ENCODE measurements around the gene BCKDHB.
"Not testable (repeated sequence)": the region's sequence is repeated elsewhere in the genome, so short reads cannot be mapped to it uniquely, and the experiment has no call there.

Gene BCKDHB

GRCh38 chr6:80211286-80211685 lies 104.8 kb downstream of the BCKDHB start:
- DNase-seq: no peak

DNA sequence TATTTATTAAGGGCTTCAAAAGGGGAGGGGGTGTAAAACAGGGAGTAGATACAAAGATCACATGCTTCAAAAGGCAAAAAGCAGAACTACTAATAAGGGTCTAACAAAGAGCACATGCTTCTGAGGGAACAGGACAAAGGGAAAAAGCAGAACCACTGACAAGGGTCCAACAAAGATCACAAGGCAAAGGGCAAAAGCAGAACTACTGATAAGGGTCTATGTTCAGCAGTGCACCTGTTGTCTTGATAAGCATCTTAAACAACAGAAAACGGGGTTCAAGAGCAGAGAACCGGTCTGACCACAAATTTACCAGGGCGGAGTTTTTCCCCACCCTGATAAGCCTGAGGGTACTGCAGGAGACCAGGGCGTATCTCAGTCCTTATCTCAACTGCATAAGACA lies 105.4 kb downstream of the BCKDHB start:
- DNase-seq: not testable (repeated sequence)

DNA sequence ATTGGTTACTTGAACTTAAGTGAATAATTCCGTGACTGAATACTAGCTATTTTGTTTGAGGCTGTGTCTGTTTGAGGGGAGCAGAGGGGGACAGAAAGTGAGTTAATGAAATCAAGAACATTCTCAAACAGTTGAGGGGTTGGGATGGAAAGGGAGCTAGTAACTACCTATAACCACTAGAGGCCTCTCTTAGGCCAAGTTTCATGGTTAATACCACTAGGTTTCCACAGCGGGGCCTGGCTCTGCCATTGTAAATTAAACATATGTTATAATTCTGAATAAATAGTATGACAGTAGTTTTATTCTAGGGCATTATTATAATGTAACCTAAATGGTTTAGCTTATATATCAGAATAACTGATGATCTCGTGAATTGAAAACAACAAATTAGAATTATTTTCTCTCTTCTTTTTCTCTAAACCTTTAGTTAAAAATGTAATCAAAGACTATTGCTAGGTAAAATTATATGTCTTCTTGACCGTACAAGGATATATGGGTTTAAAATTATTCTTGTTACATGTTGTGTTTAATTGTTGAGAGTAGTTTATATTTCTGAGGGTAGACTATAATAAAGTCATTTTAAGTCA lies 108.1 kb downstream of the BCKDHB start:
- peak; percentile 30 for DNase-seq

DNA sequence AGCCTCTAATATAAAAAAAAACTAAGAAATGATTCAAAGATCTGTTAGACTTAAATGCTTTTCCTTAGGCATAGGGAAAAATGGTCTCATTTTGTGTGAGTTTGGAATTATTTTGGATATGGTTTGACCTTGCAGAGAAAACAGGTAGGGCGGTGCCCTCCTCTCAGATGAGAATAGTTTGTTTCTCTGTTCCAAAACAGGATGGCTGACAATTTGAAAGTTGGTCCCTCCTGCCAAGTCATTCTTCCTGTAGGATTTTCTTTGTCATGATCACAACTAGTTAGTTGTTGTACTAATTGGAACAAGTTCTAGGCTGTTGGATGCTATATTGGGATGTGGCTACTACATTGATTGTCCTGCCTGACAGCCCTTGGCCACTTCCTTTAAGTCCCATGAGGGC lies 108.6 kb downstream of the BCKDHB start:
- no peak for DNase-seq

GRCh38 chr6:80217794-80218193 lies 111.3 kb downstream of the BCKDHB start:
- DNase-seq: no peak

DNA sequence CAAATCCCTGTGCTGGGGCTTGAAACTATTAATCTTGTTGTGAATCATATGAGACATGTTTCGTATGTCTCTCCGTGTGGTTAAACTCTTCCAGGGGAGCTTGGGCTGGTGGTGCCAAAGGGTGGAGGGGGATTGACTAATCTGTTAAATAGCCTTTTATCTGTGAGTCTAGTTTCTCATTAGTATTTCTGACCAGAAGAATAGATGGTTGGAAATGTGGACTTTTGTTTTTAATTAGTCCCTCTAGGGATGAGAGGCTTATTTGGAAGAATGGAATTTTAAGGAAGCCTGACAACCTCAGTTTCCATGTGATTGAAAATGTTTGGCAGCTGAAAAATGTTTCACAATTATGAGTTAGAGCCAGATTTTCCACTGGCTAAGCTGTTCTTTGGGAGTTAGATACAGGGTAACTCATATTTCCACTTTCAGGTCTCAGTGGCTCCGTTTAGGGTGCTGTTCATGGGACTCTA lies 117.3 kb downstream of the BCKDHB start:
- no peak for DNase-seq

- no peak for DNase-seq
Measured at GRCh38 chr6:80226151-80226550, 119.7 kb downstream of the BCKDHB start.

- DNase-seq: no peak
Measured at GRCh38 chr6:80226699-80227098, 120.2 kb downstream of the BCKDHB start.

DNA sequence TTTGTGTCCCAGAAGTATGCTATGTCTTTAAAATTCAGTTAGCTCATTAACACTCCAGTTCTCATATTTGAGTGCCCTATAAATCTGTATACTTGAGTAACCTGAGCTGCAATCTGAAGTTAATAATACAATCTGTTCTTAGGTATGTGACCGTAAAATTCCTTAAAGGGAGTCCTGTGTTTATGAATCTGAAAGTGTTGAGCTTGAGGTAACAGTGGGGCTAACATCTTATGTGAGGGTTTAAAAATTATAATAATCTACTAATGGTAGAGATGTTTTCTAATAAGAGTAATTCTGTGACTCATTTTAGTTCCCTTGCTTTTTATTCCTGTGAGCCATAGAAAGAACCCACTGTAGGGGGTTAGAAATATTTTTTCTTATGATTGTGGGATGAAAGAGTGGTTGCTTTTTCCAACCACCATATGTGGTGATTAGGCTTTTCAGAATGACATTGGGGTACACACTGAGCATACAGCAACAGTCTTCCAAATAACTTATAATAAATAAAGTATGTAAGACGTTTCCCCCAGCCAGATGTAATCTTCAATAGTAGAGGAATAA lies 121.2 kb downstream of the BCKDHB start:
- DNase-seq: no peak

DNA sequence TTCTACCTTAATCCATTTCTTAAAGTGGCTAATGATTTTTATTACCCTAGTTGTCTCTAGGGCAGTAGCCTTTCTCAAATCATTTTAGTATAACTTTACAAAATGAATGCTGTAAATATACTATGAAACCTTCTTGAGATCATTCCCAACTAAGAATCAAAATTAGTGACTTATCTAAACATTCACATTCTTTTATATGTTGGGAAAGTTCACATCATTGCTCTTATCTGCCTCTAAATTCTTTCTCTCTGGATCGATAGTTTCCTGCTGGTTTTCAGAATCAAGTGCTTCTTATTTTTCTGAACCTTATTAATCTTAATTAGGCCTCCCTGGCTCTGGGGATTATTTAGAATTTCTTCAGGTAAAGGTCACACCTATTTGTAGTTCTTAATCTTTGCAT lies 126.8 kb downstream of the BCKDHB start:
- DNase-seq: no peak

DNA sequence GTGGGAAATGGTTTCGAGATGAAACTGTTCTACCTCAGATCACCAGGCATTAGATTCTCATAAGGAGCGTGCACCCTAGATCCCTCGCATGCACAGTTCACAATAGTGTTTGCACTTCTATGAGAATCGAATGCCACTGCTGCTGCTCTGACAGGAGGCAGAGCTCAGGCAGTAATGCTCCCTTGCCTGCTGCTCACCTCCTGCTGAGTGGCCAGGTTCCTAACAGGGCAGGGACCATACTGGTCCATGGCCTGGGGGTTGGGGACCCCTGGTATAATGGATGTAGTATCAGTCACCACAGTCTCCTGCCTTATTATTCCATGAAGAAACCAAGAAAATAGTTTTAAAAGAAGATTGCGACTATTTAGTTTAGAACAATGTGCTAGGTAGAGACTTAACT lies 127.5 kb downstream of the BCKDHB start:
- no peak for DNase-seq

GRCh38 chr6:80234401-80234800 lies 127.9 kb downstream of the BCKDHB start:
- DNase-seq: no peak

DNA sequence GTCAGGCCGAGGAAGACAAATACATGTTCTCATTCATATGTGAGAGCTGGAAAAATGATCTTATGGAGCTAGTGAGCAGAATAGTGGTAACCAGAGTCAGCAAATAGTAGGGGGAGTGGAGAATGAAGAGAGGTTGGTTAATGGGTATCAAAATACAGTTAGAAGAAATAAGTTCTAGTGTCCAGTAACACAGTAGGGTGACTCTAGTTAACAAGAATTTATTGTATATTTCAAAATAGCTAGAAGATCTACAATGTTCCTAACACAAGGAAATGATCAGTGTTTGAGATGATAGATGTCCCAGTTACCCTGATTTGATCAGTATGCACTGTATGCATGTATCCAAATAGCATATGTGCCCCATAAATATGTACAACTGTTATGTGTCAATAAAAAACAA lies 128.4 kb downstream of the BCKDHB start:
- no peak for DNase-seq

DNA sequence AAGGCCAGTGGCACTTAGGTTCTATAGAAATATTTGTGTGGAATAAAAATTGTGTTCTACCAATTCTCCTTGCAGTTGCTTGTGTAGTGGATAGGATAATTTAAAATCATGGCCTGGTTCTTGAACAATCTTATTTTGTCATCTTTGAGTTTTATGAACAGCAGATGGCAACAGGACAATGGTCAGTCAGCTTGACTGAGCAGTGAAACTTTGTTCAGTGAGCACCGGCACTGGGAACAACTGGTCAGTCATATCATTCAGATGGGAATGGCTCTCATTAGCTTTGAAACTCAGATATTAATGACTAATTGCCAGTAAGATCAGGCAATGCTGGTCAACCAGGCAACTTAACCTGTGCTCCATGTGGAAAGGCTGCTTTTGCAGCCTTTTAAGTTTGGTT lies 129.2 kb downstream of the BCKDHB start:
- DNase-seq: no peak

GRCh38 chr6:80238754-80239153 lies 132.3 kb downstream of the BCKDHB start:
- DNase-seq: not testable (repeated sequence)

DNA sequence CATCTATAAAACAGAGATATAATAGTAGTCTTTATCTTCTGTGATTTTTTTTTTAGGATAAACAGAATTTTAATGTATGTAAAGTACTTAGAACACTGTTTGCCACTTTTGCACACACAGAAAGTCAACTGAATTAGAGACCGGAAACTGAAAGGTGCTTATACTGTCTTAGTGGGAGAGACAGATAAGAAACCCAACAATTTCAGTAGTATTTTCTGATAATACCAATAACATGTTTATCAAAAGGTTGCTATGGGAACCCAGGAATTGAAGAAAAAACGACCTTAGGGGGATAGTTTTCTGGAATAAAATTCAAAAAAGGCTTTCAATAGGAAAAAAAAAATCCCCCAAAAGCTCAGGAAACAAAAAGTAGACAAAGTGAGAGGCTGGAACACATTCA lies 138.6 kb downstream of the BCKDHB start:
- DNase-seq: no peak

DNA sequence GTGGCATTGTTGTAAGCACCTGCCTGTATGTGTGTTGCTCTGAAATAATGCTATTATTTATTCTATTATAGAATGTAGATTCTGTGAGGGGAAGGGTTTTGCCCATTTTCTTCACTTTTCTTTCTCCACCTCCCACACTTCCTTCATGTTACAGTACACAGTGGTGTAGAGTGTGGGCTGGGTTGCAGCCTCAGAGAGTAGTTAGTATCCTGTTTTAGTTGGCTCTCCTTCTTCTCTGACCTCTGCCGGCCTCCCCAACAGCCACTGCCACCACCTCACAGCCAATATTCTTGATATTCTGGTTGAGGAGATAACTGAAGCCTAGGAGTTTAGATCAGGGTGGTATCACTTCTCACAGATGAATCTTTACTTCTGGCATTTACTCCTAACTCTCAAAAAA lies 143.4 kb downstream of the BCKDHB start:
- no peak for DNase-seq

DNA sequence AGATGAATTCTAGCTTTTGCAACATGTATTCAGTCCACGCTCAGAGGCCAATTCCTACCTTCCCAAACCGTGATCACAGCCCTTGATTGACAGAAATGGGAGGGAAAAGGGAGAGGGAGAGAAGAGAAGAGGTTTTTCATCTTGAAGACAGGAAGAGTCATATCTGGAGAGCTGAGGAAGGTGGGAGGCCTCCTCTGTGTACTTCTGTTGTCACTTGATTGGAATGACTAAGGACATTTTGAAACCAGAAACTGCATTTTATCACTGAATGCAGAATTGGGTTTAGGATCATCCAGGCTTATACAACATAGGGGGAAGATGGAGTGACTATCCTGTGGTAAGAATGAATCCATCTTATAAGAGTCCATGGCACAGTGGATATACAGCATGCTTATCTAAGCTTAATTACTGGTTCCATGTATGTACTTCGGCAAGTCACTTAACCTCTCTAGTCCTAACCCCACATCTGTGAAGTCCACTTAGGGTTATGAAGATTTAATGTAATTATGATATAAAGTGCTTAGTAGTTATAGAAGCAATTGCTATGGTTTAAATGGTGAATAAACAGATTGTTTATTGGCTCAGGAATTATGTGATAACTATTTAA lies 144.0 kb downstream of the BCKDHB start:
- peak; percentile 2 for DNase-seq

DNA sequence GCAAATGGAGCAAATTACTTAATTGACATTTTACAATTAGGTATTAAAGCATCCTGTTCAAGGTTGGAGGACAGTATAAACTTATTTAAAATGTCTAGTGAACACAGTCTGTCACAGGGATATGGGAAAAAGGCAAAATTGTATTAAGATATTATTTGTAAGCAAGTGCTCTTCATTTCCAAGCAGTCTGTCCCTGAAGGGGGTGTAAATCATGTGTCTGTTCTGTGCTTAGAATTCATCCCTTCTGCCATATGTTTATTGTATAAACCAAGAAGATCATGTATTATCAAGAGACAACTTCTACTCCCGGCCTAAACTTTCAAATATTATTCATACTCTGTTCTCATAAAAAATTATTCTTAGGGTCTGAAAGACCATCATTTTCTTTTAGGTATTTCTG lies 144.8 kb downstream of the BCKDHB start:
- DNase-seq: no peak

DNA sequence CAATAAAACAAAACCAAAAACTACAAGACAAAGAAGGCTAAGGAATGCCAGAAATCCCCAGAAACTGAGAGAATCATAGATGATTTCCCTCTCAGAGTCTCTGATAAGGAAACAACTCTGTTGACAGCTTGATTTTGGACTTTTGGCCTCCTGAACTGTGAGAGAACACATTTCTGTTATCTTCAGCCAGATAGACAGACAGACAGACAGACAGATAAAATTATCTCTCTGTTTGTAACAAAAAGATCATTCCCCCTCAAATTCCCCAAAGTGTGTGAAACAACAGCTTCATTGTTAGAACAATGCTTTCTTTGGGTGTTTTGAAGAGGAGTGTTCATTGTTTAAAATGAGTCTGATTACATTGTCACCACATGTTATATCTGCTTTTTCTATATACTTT lies 148.2 kb downstream of the BCKDHB start:
- DNase-seq: no peak

GRCh38 chr6:80256691-80257090 lies 150.2 kb downstream of the BCKDHB start:
- no peak for DNase-seq

DNA sequence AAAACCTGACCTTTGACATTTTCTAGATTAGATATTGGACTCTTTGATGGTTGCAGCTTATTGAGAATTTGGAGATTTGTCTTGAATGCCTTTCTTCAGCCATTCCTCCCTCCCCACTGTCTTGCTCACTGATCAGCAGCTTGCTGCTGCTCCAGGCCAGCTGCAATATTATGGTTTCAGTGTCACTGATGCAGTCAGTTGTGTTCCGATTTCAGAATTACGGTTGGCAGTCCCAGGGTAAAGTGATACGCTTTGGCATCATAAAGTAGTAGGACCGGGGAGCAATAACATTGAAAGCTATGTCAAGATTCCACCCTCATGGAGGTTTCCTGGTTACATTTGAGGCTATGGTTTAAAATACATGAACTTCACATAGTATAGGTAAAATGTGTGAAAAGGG lies 152.6 kb downstream of the BCKDHB start:
- DNase-seq: no peak

DNA sequence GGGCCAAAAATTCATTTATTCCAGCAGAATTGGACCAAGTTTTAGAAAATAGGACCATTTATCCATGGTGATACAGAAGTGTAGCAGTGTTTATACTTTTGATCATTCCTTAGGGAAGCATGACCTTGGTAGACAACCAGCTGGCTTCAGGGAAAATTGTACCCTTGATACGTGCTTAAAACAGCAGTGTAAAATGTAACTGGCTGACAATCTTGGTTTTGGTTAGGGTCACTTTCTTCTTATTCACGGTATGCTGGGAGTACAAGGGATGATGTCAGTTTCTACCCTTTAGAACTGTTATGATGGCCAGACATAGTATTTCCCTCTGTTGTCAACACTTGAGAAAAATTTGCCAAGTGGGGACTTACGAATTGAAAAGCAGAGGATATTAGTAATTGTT lies 157.1 kb downstream of the BCKDHB start:
- DNase-seq: no peak

- DNase-seq: no peak
Measured at GRCh38 chr6:80268865-80269730, 162.6 kb downstream of the BCKDHB start.

All from activated CD4-positive, alpha-beta T cell treated with anti-CD3 and anti-CD28 coated beads for 48 hours (primary cell).